ENCODE results near the gene ABCA8. TPM values are rescaled to one million over a fixed set of nuclear protein-coding genes. Genes with fewer than 3 reads are reported as not detected.
A peak's percentile ranks its signal among the peaks of the same experiment; 100 is the strongest.

ABCA8 gene
- total and polyA plus RNA-seq, 4 donors, result 2.7 to 187 (median 7.8) TPM

- TF ChIP-seq CTCF (IDR thresholded peaks at IDR 0.05; ENCODE audit: control extremely low read depth, extremely low read depth), result no peak
- ATAC-seq (ENCODE audit: insufficient read depth, low FRiP score), result no peak
- 35 to 41% methylated on average over 1 of the region's 1 CpG for WGBS, 2 donors
These were observed 84.2 kb downstream of the ABCA8 start for GRCh38 chr17:68870976-68871375.

GRCh38 chr17:68870161-68870826 lies 84.9 kb downstream of the ABCA8 start:
- H3K36me3 ChIP-seq (ENCODE audit: control insufficient read depth in 4 of 4, insufficient read depth in 4 of 4, low read length in 4 of 4), result peaks cover 0 to 49% (median 20%) of the 10 kb centered on the region in 4 donors
- no peak overlapping the region for H3K27ac ChIP-seq (ENCODE audit: low read depth in 1 of 2, low read length in 1 of 2)
- DNase-seq (no peak), ATAC-seq (ENCODE audit: insufficient read depth, low FRiP score) (no peak)
- H3K27me3 ChIP-seq (ENCODE audit: control insufficient read depth in 3 of 3, insufficient read depth in 3 of 3, low read length in 2 of 3), result no peaks in the 10 kb centered on the region
- no peak overlapping the region for H3K4me3 ChIP-seq
- H3K9ac ChIP-seq (ENCODE audit: insufficient read depth in 1 of 2, low read length in 2 of 2), result no peak overlapping the region
- H3K9me3 ChIP-seq (ENCODE audit: control insufficient read depth in 4 of 4, insufficient read depth in 3 of 4, low read length in 3 of 4), result peaks cover 0 to 4% (median under 1%) of the 10 kb centered on the region in 4 donors
- WGBS, 2 donors, result 86 to 89% methylated on average over 3 of the region's 3 CpGs
- TF ChIP-seq CTCF (IDR thresholded peaks at IDR 0.05; ENCODE audit: control extremely low read depth, extremely low read depth), result no peak
- H3K4me1 ChIP-seq (ENCODE audit: control insufficient read depth in 5 of 5, insufficient read depth in 5 of 5, low read length in 5 of 5), result peaks cover 0 to 8% (median 0%) of the 10 kb centered on the region in 5 donors

More at GRCh38 chr17:68870976-68871375, 84.2 kb downstream of the ABCA8 start:
- Histone ChIP-seq H3K36me3 (ENCODE audit: control insufficient read depth in 4 of 4, insufficient read depth in 4 of 4, low read length in 4 of 4) (peaks cover 0 to 56% (median 26%) of the 10 kb centered on the region in 4 donors), H3K9me3 (ENCODE audit: control insufficient read depth in 4 of 4, insufficient read depth in 3 of 4, low read length in 3 of 4) (peaks cover 0 to 4% (median under 1%) of the 10 kb centered on the region in 4 donors), H3K9ac (ENCODE audit: insufficient read depth in 1 of 2, low read length in 2 of 2) (no peak overlapping the region), H3K27me3 (ENCODE audit: control insufficient read depth in 3 of 3, insufficient read depth in 3 of 3, low read length in 2 of 3) (no peaks in the 10 kb centered on the region), H3K27ac (ENCODE audit: low read depth in 1 of 2, low read length in 1 of 2) (no peak overlapping the region), H3K4me3 (no peak overlapping the region), H3K4me1 (ENCODE audit: control insufficient read depth in 5 of 5, insufficient read depth in 5 of 5, low read length in 5 of 5) (peaks cover 0 to 8% (median 0%) of the 10 kb centered on the region in 5 donors)
- DNase-seq, result no peak

GRCh38 chr17:68868708-68869107 lies 86.5 kb downstream of the ABCA8 start:
- no peak overlapping the region for H3K9ac ChIP-seq (ENCODE audit: insufficient read depth in 1 of 2, low read length in 2 of 2)
- no peak for ATAC-seq (ENCODE audit: insufficient read depth, low FRiP score)
- WGBS, 2 donors, result 26 to 43% methylated on average over 3 of the region's 3 CpGs
- no peak overlapping the region for H3K27ac ChIP-seq (ENCODE audit: low read depth in 1 of 2, low read length in 1 of 2)
- H3K36me3 ChIP-seq (ENCODE audit: control insufficient read depth in 4 of 4, insufficient read depth in 4 of 4, low read length in 4 of 4), result peaks cover 0 to 35% (median 9%) of the 10 kb centered on the region in 4 donors
- H3K9me3 ChIP-seq (ENCODE audit: control insufficient read depth in 4 of 4, insufficient read depth in 3 of 4, low read length in 3 of 4), result peaks cover 0 to 4% (median 0%) of the 10 kb centered on the region in 4 donors
- H3K27me3 ChIP-seq (ENCODE audit: control insufficient read depth in 3 of 3, insufficient read depth in 3 of 3, low read length in 2 of 3), result no peaks in the 10 kb centered on the region
- no peak overlapping the region for H3K4me3 ChIP-seq
- peak in 1 of 3 donors; percentile 41 for DNase-seq
- peaks cover 0 to 8% (median 0%) of the 10 kb centered on the region in 5 donors for H3K4me1 ChIP-seq (ENCODE audit: control insufficient read depth in 5 of 5, insufficient read depth in 5 of 5, low read length in 5 of 5)
- no peak for TF ChIP-seq CTCF (IDR thresholded peaks at IDR 0.05; ENCODE audit: control extremely low read depth, extremely low read depth)
